ENCODE data around the gene SLC25A21.

Gene SLC25A21

DNA sequence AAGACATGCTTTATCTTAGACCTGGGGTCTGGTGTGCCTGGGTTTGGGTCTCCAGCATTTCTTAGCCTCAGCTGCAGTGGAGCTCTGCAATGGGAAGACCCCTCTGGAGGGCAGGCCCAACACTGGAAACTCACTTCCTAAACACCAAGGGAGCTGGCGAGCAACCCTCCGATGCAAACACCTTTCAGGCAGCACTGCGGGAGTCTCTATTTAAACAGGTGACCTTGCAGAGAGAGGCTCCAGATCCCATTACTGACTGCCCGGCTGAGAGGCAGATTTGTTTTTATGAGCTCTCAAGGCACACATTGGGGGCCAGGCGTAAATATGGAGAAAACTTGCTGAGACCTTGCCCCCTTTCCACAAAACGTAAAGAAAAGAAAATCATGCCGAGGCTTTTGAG, 315.3 kb downstream of the SLC25A21 start:
- no peak for DNase-seq

DNA sequence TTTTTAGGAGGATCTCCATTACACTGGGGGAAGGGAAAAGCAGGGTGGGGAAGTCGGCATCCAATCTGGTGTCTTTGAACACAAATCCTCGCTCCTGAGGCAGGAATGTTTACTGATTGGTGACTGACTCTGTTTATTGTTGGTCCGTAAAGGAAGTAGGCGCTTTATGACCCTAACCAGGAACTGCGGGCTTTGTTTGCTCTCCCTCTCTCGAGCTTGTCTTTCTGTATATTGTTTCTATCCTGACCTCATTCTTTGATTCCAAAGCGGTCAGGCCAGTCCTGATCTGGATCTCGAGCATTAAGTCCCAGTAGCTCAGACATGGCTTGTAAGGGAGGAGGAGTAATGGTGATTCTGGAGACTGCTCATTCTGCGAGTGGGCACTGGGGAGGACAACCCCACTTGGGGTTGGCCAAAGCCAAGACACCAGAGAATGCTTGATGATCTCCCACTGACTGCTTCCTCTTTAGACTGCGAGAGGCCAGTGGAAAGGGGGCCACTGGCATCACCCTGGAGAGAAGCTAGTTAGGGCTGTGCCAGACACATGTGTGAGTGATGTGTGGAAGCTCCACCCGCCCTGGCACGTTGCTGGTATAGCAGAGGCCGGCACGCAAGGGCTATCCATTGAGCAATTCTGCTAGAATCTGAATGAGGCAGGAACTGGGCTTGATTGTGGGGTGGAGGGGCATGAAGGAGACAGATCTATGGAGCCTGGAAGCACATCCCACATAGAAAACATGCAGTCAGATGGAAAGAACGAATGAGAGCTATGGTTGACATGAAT, 316.1 kb downstream of the SLC25A21 start:
- DNase-seq, result no peak

- DNase-seq, result no peak
Observed at GRCh38 chr14:36855396-36855795, 317.0 kb downstream of the SLC25A21 start.

DNA sequence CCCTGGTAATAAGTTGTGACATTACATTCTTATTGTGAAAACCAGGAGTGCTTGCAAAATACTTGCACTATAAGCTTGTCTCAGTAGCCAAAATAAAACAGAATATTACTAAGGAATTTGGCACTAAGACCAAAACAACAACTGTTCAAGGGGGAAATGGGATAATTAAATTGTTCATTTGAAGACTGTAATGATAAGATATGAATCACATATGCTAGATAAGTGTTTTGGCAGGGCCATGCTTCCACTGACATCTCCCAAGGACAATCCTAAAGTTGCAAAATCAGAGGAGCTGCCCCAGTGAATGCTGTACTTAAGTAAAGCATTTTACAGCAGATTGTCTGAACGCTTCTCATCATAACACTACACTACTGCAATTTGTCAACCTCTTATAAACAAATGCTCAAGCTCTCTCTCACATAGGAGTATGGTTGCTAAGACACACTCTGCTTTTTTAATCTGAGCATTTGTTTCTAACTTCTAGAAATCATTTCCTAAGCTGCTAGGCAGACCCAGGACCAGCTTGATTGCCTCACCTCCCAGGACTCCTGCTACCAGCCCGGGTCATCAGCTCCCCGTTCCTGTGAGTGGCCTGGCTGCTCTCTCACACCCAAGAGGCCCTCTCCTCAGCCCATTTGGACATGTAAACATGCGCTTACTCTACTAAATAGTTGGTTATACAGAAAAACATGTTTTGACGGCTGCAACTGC, 319.3 kb downstream of the SLC25A21 start:
- no peak for DNase-seq

DNA sequence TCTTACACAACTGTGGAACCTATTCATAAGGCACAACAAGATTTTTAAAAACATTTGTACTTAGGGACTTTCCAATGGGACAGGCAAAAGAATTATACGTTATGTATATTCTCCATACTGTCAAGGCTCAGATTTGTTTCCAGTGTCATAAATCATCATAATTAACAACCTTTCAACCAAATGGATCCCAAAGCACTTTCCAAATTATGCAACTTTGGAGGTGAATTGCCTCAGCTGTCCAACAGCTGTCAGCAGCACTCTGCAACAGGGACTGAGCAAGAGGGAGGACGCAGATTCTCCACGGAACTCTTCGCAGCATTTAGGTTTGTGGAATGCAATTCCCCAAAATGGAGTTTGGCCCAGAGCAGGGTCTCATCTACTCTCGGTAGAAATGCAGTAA, 324.2 kb downstream of the SLC25A21 start:
- DNase-seq, result no peak

DNA sequence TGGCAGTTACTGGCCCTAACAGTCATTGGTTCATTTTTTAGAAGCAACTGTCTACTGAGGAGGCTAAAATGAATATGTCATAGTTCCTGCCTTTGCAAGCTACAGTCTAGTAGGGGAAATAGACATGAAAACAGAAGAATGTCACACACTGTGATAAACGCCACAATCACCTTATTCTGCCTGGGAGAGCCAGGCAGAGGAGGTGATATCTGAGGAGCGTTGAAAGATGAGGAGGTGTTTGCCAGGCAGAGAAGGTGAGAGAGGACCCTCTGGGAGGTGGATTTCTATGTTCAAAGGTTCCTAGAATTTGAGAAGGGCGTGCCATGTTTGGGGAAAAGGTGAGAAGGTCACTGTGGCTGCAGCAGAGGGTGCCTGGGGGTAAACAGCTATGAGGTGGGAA, 325.0 kb downstream of the SLC25A21 start:
- no peak for DNase-seq

DNA sequence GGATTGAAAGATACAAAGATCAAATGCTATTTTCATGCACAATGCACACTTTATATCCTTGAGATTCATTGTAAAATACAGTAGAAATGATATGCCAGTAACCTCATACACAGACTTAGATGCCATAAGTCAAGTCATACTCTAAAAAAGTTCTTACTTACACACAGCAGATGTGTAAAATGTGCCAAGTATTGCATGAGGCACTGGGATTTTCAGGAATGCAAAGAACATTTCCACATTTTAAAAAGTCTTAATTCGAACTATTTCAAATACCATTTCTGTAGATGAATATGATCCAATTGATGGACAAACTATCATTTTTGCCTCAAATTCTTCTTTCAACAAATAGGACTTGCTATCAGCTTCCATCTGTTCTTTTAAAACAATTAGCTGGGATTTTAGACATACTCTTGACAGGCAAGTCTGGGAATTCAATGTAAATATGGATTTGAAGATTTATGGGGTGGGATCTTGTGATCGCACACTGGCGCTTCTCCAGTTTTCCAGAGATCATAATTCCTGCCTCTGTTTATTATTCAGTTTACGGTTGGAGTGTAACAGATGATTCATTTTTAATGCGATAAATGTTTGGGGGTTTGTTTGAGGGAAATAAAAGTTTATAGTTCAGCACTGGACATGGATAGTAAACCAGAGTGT, 326.9 kb downstream of the SLC25A21 start:
- DNase-seq, result no peak

GRCh38 chr14:36844443-36845195, 327.8 kb downstream of the SLC25A21 start:
- DNase-seq, result no peak

DNA sequence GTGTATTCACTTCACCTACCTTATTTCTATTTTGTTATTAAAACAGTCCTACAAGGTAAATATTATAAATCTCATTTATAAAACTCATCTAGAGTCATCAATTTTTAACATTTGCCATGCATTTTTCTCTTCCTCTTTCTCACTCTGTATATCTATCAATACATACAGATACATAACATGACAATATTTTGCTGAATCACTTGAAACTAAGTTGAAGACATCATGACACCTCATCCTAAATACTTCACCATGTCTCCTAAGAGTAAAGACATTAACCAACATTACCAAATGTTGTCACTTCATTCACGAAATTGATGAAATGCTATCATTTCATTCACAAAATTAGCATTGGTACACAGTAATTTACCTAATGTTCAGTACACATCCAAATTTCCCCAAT, 329.0 kb downstream of the SLC25A21 start:
- no peak for DNase-seq

DNA sequence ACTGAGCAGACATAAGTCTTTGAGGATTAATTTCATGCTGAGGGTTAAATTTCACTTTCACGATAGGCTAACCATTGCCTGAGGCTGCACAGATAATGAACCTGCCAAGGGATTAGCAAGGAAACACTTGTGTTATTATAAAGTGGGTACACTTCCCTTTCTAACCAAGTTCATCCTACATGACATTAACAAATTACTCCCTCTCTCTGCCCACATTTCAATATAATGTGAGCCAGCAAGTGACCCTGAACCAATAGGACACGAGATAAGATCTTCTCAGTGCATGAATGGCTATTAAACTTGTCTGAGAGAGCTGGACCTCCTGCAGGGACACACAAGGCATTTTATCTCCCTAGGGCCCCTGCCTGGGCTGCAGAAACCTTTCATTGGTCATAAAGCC, 337.3 kb downstream of the SLC25A21 start:
- no peak for DNase-seq

DNA sequence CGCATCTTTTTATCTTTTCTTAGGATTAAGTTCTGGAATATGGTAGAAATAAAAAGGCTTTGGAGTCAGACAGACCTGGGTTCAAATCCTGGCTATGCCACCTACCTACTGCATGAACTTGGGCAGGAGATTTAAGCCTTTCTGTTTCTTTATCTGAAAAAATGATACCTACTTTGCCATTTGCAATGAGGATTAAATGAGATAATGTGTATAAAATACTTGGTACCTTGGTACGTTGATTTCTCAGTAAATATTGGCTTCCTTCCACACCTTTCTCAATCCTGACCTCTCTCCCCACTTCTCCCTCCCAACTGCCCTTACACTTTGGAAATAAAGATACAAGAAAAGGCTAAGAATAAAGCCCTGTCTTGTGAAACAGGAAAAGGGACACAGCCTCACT, 338.1 kb downstream of the SLC25A21 start:
- DNase-seq, result no peak

GRCh38 chr14:36829547-36829946, 342.9 kb downstream of the SLC25A21 start:
- DNase-seq, result no peak

- DNase-seq, result no peak
Observed at GRCh38 chr14:36827861-36828260, 344.5 kb downstream of the SLC25A21 start.

DNA sequence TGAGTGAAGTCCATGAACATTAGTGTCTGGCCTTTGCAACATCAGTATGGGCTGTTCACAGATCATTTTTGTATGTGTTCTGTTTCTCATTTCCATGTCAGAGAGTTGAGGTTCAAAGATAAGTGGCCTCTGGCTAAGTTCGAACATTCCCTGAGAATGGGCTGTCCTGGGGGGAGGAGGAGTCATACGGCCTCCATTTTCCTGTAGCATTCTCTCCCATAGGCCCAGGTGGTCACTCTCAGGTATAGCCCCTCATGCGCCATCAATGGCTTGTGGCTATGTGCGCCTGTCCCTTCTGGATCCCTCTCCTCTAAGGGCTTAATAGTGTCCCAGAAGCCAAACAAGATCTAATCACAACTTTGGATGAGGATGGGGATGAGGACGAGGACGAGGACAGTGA, 345.8 kb downstream of the SLC25A21 start:
- DNase-seq, result no peak

- DNase-seq, result no peak
Observed at GRCh38 chr14:36824854-36825253, 347.6 kb downstream of the SLC25A21 start.

- no peak for DNase-seq
Observed at GRCh38 chr14:36823651-36824050, 348.8 kb downstream of the SLC25A21 start.

- no peak for DNase-seq
Observed at GRCh38 chr14:36822685-36823084, 349.7 kb downstream of the SLC25A21 start.

DNA sequence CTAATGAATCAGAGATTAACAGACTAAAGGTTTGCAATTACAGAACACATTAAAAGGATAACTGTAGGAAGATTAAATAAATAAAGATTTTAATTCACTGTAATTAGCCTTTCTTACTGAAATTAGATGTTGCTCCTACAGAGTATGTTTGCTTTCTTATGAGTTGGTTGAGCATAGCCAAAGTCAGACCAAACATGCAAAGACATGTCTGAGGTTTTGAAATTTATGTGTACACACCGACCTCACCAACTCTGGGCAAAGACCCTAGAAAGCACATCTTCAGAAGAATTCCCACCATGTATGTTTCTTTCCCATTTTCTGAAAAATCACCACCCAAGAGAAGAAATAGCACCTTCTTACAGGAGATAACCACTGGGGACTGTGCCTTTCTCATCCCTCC, 351.5 kb downstream of the SLC25A21 start:
- no peak for DNase-seq

- DNase-seq, result no peak
Observed at GRCh38 chr14:36820111-36820709, 352.2 kb downstream of the SLC25A21 start.

DNA sequence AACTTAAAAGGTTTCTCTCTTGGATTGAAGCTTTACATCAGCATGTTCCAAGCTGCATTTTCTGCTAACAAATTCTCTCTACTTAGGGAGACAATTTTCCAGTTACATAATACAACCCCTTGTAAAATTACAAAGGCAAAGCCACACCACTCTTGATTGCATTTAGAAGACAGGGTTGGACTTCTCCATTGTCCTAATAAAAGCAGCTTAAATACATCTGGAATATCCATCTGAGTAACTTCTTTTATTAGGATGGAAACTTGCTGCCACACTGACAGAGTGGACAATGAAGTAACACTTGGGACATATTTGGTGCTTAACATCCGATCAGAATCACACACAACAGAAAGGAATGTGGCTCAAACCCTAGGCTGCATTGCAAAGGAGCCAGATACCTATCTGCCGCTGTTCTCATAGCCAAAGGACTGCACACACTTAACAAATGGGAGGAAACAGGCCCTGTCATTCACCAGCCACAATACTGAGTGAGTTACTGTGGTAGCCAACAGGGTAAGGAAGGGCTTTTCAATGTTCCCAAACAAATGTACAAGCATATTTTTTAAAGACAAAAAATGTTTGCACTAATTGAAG, 353.5 kb downstream of the SLC25A21 start:
- DNase-seq, result no peak

GRCh38 chr14:36818246-36818645, 354.2 kb downstream of the SLC25A21 start:
- no peak for DNase-seq

Data from CD4-positive, alpha-beta T cell treated with Interleukin-4 for 1 hour (primary cell).